Liver (tissue), 9 donors: ENCODE data around the gene KRT34. TPM values are rescaled to one million over a fixed set of nuclear protein-coding genes. Genes with fewer than 3 reads are reported as not detected.

Experiments
- DNase-seq: peaks from one replicate; pipeline ENCODE4 v3.0.0-alpha.2; 2017; ENCODE audit warnings: low spot score
- H3K27ac ChIP-seq, 2 donors: one replicate each; pipeline ENCODE4 v1.7.0; 2013; ENCODE audit warnings: inconsistent platforms in 2 of 2, low read length in 2 of 2, control low read depth in 1 of 2, low read depth in 1 of 2, mild to moderate bottlenecking in 1 of 2
- H3K27me3 ChIP-seq, 4 donors: one replicate each; pipeline versions ENCODE4 v1.6.1 to v1.7.0; 2013; ENCODE audit warnings: low read length in 3 of 4, inconsistent platforms in 1 of 4, mild to moderate bottlenecking in 1 of 4, moderate library complexity in 1 of 4; ENCODE audit not compliant: control insufficient read depth in 4 of 4, insufficient read depth in 4 of 4
- H3K36me3 ChIP-seq, 4 donors: one replicate each; pipeline versions ENCODE4 v1.6.1 to v1.7.0; 2013; ENCODE audit warnings: low read length in 3 of 4, mild to moderate bottlenecking in 3 of 4, low read depth in 1 of 4, moderate library complexity in 1 of 4; ENCODE audit not compliant: control insufficient read depth in 4 of 4, insufficient read depth in 3 of 4
- H3K4me1 ChIP-seq, 4 donors: one replicate each; pipeline versions ENCODE4 v1.6.1 to v1.7.0; 2013; ENCODE audit warnings: low read length in 3 of 4, mild to moderate bottlenecking in 3 of 4, moderate library complexity in 1 of 4; ENCODE audit not compliant: control insufficient read depth in 4 of 4, insufficient read depth in 4 of 4
- H3K4me3 ChIP-seq, 3 donors: one replicate each; pipeline versions ENCODE4 v1.6.1 to v1.7.0; 2013; ENCODE audit warnings: low read length in 3 of 3, control low read depth in 1 of 3, low read depth in 1 of 3, mild to moderate bottlenecking in 1 of 3
- H3K9ac ChIP-seq, 2 donors: one replicate each; pipeline ENCODE4 v1.7.0; 2013; ENCODE audit warnings: low read length in 2 of 2, mild to moderate bottlenecking in 2 of 2, moderate library complexity in 2 of 2, control low read depth in 1 of 2, low read depth in 1 of 2
- H3K9me3 ChIP-seq, 4 donors: one replicate each; pipeline versions ENCODE4 v1.6.1 to v1.7.0; 2013; ENCODE audit warnings: low read length in 3 of 4; ENCODE audit not compliant: control insufficient read depth in 4 of 4
- EGR1 ChIP-seq, 2 donors: IDR thresholded peaks; 2 replicates each; pipeline ENCODE4 v1.6.1; 2016 to 2018; ENCODE audit warnings: antibody characterized with exemption in 2 of 2, low read depth in 2 of 2
- FOXA1 ChIP-seq: IDR thresholded peaks from 2 replicates; pipeline ENCODE4 v1.6.1; 2016; ENCODE audit warnings: antibody characterized with exemption
- FOXA2 ChIP-seq: IDR thresholded peaks from 2 replicates; pipeline ENCODE4 v1.6.1; 2016; ENCODE audit warnings: antibody characterized with exemption
- GABPA ChIP-seq, 2 donors: IDR thresholded peaks in 1 of 2; conservative IDR thresholded peaks in 1 of 2; 2 replicates each; pipeline ENCODE4 v1.6.1; 2016; ENCODE audit warnings: antibody characterized with exemption in 2 of 2, mild to moderate bottlenecking in 1 of 2, moderate library complexity in 1 of 2
- HNF4A ChIP-seq, 2 donors: conservative IDR thresholded peaks; 2 replicates each; pipeline ENCODE4 v1.6.1; 2016; ENCODE audit warnings: antibody characterized with exemption in 2 of 2, mild to moderate bottlenecking in 2 of 2
- HNF4G ChIP-seq: IDR thresholded peaks from 2 replicates; pipeline ENCODE4 v1.6.1; 2016; ENCODE audit warnings: antibody characterized with exemption
- JUND ChIP-seq, 2 donors: IDR thresholded peaks; 2 replicates each; pipeline ENCODE4 v1.6.1; 2016; ENCODE audit warnings: antibody characterized with exemption in 2 of 2
- NR2F2 ChIP-seq: IDR thresholded peaks from 2 replicates; pipeline ENCODE4 v1.6.1; 2016; ENCODE audit warnings: antibody characterized with exemption
- RAD21 ChIP-seq, 2 donors: IDR thresholded peaks; 2 replicates each; pipeline ENCODE4 v1.6.1; 2016; ENCODE audit warnings: antibody characterized with exemption in 2 of 2, mild to moderate bottlenecking in 2 of 2
- RXRA ChIP-seq, 2 donors: IDR thresholded peaks; 2 replicates each; pipeline ENCODE4 v1.6.1; 2017 to 2018; ENCODE audit warnings: antibody characterized with exemption in 2 of 2, mild to moderate bottlenecking in 1 of 2
- SP1 ChIP-seq: IDR thresholded peaks from 2 replicates; pipeline ENCODE4 v1.6.1; 2018; ENCODE audit warnings: antibody characterized with exemption, mild to moderate bottlenecking
- TAF1 ChIP-seq: conservative IDR thresholded peaks from 2 replicates; pipeline ENCODE4 v1.6.1; 2016; ENCODE audit warnings: antibody characterized with exemption, mild to moderate bottlenecking
- YY1 ChIP-seq: IDR thresholded peaks from 2 replicates; pipeline ENCODE4 v1.6.1; 2016; ENCODE audit warnings: antibody characterized with exemption, mild to moderate bottlenecking
- WGBS: extraction: QIAGEN DNeasy Blood & Tissue Kit; methylation state at CpG from one replicate; pipeline ENCODE4 v1.1.7; 2013; 5-methylcytosine and 5-hydroxymethylcytosine counted together
- polyA plus RNA-seq, 2 donors: library from polyadenylated mRNA; stranded (reverse) in 1 of 2; unstranded in 1 of 2; fragments of 200-250 nt in 1 of 2; fragments of >200 nt in 1 of 2; fragmentation: Nextera tagmentation in 1 of 2; extraction: Ambion mirVana in 1 of 2; gene quantifications; one replicate each; pipeline versions ENCODE4 v1.2.1 to v1.2.3, GENCODE V29; 2013 to 2015
- total RNA-seq, 2 donors: library from RNA; depleted of rRNA; stranded (reverse); fragments of >200 nt; gene quantifications; one replicate each; pipeline ENCODE4 v1.2.3, GENCODE V29; 2014
- TF ChIP-seq, protein P1 (sequence below): IDR thresholded peaks from 2 replicates; pipeline ENCODE4 v1.6.1; 2016; ENCODE audit warnings: antibody characterized with exemption
- TF ChIP-seq, protein P2 (sequence below): fragments of 150-350 bp; IDR thresholded peaks from 2 replicates; pipeline ENCODE4 v1.5.1; 2017; ENCODE audit warnings: improper control_type of control experiment, low read depth, low read length; ENCODE audit not compliant: missing input control
- TF ChIP-seq, protein P3 (sequence below): IDR thresholded peaks from 2 replicates; pipeline ENCODE4 v1.6.1; 2016; ENCODE audit warnings: antibody characterized with exemption
- TF ChIP-seq, protein P4 (sequence below): IDR thresholded peaks from 2 replicates; pipeline ENCODE4 v1.6.1; 2016; ENCODE audit warnings: antibody characterized with exemption, mild to moderate bottlenecking
- TF ChIP-seq, protein P5 (sequence below): IDR thresholded peaks from 2 replicates; pipeline ENCODE4 v1.6.1; 2016; ENCODE audit warnings: antibody characterized with exemption
- donor health status: healthy.
- donor health status: healthy.
- donor health status: healthy.
- donor health status: healthy.
- donor health status: healthy.

The KRT34 gene
- total and polyA plus RNA-seq, 4 donors, result not detected

DNA sequence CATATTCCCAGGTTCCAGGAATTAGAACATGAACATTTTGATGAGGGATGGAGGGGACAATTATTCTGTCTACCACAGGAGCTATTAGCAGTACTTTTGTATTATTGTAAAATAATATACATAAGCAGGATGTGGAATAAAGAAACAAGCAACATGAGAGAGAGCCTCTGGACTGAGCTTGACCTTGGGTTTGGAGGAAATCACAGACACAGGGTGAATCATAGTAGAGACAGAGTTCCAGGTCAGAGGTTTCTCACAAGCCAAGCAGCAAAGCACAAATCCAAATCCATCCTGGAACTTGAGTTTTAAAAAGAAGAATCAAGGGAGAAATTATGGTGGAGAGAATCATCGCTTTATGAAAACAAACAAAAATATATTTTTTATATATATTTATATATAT lies 10.2 kb upstream of the KRT34 start:
- H3K36me3 ChIP-seq, result no peaks in the 10 kb centered on the region
- H3K9me3 ChIP-seq, result no peaks in the 10 kb centered on the region
- no peaks in the 10 kb centered on the region for H3K27me3 ChIP-seq
- no peaks in the 10 kb centered on the region for H3K4me1 ChIP-seq
- 94% methylated on average over 1 of the region's 1 CpG for WGBS
- no peak for DNase-seq
- H3K27ac ChIP-seq, result no peak overlapping the region
- no peak overlapping the region for H3K4me3 ChIP-seq
- TF ChIP-seq, protein P1, sequence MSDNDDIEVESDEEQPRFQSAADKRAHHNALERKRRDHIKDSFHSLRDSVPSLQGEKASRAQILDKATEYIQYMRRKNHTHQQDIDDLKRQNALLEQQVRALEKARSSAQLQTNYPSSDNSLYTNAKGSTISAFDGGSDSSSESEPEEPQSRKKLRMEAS, result no peak
- TF ChIP-seq RAD21 (IDR thresholded peaks at IDR 0.05), result no peak
- no peak for TF ChIP-seq HNF4G
- peak in 1 of 2 donors; percentile 24 for TF ChIP-seq RXRA (IDR thresholded peaks at IDR 0.05)
- H3K9ac ChIP-seq, result no peak overlapping the region

DNA sequence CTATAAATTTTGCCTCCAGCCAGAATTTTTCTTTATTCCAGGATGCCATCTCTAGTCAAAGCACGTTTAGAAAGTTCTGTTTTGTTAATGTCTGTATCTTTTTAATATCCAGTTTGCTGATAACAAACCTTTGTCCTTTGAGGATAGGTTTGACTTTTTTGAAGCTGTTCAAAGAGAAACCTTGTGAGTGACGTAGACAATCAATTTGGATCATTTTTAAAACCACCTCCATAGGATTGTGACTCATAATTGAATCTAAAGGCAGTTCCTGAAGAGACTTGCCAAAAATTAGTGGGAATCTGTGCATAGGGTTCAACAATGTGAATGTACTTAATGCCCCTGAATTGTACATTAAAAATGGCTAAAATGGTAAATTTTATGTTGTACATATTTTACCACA lies 9.4 kb upstream of the KRT34 start:
- Histone ChIP-seq H3K27ac (no peak overlapping the region), H3K27me3 (no peaks in the 10 kb centered on the region), H3K9ac (no peak overlapping the region), H3K9me3 (no peaks in the 10 kb centered on the region), H3K4me3 (no peak overlapping the region), H3K4me1 (no peaks in the 10 kb centered on the region), H3K36me3 (no peaks in the 10 kb centered on the region)
- no peak for DNase-seq
- WGBS, result 53% methylated on average over 2 of the region's 2 CpGs
- TF ChIP-seq, protein P2, sequence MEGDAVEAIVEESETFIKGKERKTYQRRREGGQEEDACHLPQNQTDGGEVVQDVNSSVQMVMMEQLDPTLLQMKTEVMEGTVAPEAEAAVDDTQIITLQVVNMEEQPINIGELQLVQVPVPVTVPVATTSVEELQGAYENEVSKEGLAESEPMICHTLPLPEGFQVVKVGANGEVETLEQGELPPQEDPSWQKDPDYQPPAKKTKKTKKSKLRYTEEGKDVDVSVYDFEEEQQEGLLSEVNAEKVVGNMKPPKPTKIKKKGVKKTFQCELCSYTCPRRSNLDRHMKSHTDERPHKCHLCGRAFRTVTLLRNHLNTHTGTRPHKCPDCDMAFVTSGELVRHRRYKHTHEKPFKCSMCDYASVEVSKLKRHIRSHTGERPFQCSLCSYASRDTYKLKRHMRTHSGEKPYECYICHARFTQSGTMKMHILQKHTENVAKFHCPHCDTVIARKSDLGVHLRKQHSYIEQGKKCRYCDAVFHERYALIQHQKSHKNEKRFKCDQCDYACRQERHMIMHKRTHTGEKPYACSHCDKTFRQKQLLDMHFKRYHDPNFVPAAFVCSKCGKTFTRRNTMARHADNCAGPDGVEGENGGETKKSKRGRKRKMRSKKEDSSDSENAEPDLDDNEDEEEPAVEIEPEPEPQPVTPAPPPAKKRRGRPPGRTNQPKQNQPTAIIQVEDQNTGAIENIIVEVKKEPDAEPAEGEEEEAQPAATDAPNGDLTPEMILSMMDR, result no peak
- TF ChIP-seq FOXA2, result no peak
- no peak for TF ChIP-seq HNF4G
- TF ChIP-seq, protein P1, result no peak
- no peak for TF ChIP-seq NR2F2
- no peak for TF ChIP-seq TAF1
- TF ChIP-seq, protein P3, sequence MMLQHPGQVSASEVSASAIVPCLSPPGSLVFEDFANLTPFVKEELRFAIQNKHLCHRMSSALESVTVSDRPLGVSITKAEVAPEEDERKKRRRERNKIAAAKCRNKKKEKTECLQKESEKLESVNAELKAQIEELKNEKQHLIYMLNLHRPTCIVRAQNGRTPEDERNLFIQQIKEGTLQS, result no peak
- no peak for TF ChIP-seq HNF4A (conservative IDR thresholded peaks at IDR 0.05)
- TF ChIP-seq YY1, result no peak
- TF ChIP-seq EGR1 (IDR thresholded peaks at IDR 0.05; ENCODE audit: low read depth in 2 of 2), result no peak
- TF ChIP-seq, protein P4, sequence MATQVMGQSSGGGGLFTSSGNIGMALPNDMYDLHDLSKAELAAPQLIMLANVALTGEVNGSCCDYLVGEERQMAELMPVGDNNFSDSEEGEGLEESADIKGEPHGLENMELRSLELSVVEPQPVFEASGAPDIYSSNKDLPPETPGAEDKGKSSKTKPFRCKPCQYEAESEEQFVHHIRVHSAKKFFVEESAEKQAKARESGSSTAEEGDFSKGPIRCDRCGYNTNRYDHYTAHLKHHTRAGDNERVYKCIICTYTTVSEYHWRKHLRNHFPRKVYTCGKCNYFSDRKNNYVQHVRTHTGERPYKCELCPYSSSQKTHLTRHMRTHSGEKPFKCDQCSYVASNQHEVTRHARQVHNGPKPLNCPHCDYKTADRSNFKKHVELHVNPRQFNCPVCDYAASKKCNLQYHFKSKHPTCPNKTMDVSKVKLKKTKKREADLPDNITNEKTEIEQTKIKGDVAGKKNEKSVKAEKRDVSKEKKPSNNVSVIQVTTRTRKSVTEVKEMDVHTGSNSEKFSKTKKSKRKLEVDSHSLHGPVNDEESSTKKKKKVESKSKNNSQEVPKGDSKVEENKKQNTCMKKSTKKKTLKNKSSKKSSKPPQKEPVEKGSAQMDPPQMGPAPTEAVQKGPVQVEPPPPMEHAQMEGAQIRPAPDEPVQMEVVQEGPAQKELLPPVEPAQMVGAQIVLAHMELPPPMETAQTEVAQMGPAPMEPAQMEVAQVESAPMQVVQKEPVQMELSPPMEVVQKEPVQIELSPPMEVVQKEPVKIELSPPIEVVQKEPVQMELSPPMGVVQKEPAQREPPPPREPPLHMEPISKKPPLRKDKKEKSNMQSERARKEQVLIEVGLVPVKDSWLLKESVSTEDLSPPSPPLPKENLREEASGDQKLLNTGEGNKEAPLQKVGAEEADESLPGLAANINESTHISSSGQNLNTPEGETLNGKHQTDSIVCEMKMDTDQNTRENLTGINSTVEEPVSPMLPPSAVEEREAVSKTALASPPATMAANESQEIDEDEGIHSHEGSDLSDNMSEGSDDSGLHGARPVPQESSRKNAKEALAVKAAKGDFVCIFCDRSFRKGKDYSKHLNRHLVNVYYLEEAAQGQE, result no peak
- no peak for TF ChIP-seq GABPA (IDR thresholded peaks at IDR 0.05 in 1 of 2, conservative IDR thresholded peaks at IDR 0.05 in 1 of 2)
- TF ChIP-seq SP1, result no peak
- no peak for TF ChIP-seq FOXA1
- no peak for TF ChIP-seq RAD21 (IDR thresholded peaks at IDR 0.05)
- TF ChIP-seq RXRA (IDR thresholded peaks at IDR 0.05), result no peak
- TF ChIP-seq JUND (IDR thresholded peaks at IDR 0.05), result no peak
- TF ChIP-seq, protein P5, sequence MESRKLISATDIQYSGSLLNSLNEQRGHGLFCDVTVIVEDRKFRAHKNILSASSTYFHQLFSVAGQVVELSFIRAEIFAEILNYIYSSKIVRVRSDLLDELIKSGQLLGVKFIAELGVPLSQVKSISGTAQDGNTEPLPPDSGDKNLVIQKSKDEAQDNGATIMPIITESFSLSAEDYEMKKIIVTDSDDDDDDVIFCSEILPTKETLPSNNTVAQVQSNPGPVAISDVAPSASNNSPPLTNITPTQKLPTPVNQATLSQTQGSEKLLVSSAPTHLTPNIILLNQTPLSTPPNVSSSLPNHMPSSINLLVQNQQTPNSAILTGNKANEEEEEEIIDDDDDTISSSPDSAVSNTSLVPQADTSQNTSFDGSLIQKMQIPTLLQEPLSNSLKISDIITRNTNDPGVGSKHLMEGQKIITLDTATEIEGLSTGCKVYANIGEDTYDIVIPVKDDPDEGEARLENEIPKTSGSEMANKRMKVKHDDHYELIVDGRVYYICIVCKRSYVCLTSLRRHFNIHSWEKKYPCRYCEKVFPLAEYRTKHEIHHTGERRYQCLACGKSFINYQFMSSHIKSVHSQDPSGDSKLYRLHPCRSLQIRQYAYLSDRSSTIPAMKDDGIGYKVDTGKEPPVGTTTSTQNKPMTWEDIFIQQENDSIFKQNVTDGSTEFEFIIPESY, result no peak
